ENCODE measurements around the gene ITGB8. TPM values are rescaled to one million over a fixed set of nuclear protein-coding genes. Genes with fewer than 3 reads are reported as not detected.

Gene ITGB8
- total and polyA plus RNA-seq, 2 of the 4 experiments (the other 2 are of a cell fraction), result 2.6 to 10.2 TPM

- POLR2A ChIA-PET (ENCODE audit: unreplicated experiment), result no interaction called here
- Histone ChIP-seq H3K36me3 (ENCODE audit: control insufficient read depth, insufficient read depth, low read length) (peaks cover 9% of the 10 kb centered on the region; the same call in 1 of the 2 replicates), H3K18ac (ENCODE audit: low read depth, low read length) (no peak overlapping the region), H2AK5ac (ENCODE audit: low read depth, low read length) (no peak overlapping the region), H2AFZ (replicated peaks; ENCODE audit: low read length, poor library complexity) (no peak overlapping the region), H3K14ac (replicated peaks; ENCODE audit: low read depth, low read length) (no peak overlapping the region), H2BK5ac (ENCODE audit: low read depth, low read length, poor library complexity, severe bottlenecking) (no peak overlapping the region), H4K8ac (ENCODE audit: low read depth in 2 of 2, low read length in 2 of 2) (no peak overlapping the region), H3K9me1 (ENCODE audit: insufficient read depth, low read length) (no peaks in the 10 kb centered on the region), H3K4me1 (ENCODE audit: control insufficient read depth, insufficient read depth, low read length) (no peaks in the 10 kb centered on the region; the same call in 1 of the 2 replicates), H3K4ac (ENCODE audit: low read depth, low read length) (no peak overlapping the region), H3K27ac (ENCODE audit: insufficient read depth, low read length) (no peak overlapping the region), H2BK20ac (ENCODE audit: low read depth, low read length) (no peak overlapping the region), H4K5ac (ENCODE audit: low read depth, low read length) (no peak overlapping the region), H3K79me1 (ENCODE audit: low read depth in 1 of 2, low read length in 2 of 2) (no peaks in the 10 kb centered on the region), H3K9ac (ENCODE audit: low read depth, low read length) (no peak overlapping the region), H4K91ac (ENCODE audit: insufficient read depth, low read depth, low read length) (no peak overlapping the region), H4K20me1 (ENCODE audit: insufficient read depth, low read length) (no peaks in the 10 kb centered on the region), H3K9me3 (ENCODE audit: control insufficient read depth, insufficient read depth, low read length) (no peaks in the 10 kb centered on the region), H2BK15ac (ENCODE audit: low read depth, low read length) (no peak overlapping the region), H3K27me3 (ENCODE audit: control insufficient read depth, insufficient read depth, low read length) (no peaks in the 10 kb centered on the region), H2BK120ac (ENCODE audit: low read depth, low read length) (no peak overlapping the region), H3K4me3 (ENCODE audit: insufficient read depth, low read depth, low read length) (no peak overlapping the region), H2AK9ac (replicated peaks; ENCODE audit: low read depth, low read length, poor library complexity) (no peak overlapping the region), H3K56ac (ENCODE audit: extremely low read depth, insufficient read depth, low read length) (no peak overlapping the region), H3K23ac (ENCODE audit: low read depth, low read length) (no peak overlapping the region), H3K4me2 (ENCODE audit: low read depth, low read length) (no peak overlapping the region)
- CTCF ChIA-PET, result interaction anchor here (0.7 kb wide), 1 partner anchor 11 kb away, joined by 3 read pairs; no protein-coding TSS in a partner anchor
- 0 out of 2 replicates have a peak, but pooled peaks have one; percentile 29 for ATAC-seq (ENCODE audit: low read depth)
- TF ChIP-seq RAD21 (IDR thresholded peaks at IDR 0.05; ENCODE audit: low read length), result peak; percentile 35
- TF ChIP-seq CTCF (conservative IDR thresholded peaks at IDR 0.05; ENCODE audit: low read depth, low read length), result peak; percentile 50
- peak; percentile 40; the same call in 1 of the 2 replicates for TF ChIP-seq SMC3 (IDR thresholded peaks at IDR 0.05; ENCODE audit: low read depth, low read length)
- no peak for TF ChIP-seq CEBPB (IDR thresholded peaks at IDR 0.05; ENCODE audit: low read depth, low read length)
- intact Hi-C loops (cut with micrococcal nuclease) (loop anchor here (10.0 kb wide), 1 partner anchor 418 kb away; no protein-coding TSS in a partner anchor), in situ Hi-C loops (cut with MboI; ENCODE audit: low sequenced_read_pairs) (no loop called here), dilution Hi-C loops (cut with HindIII; ENCODE audit: low sequenced_read_pairs, unreplicated experiment) (no loop called here)
- WGBS, 2 experiments (ENCODE audit: extremely low coverage in 2 of 2, insufficient read length in 1 of 2), result no CpG with 5 or more reads among the region's 4 CpGs
- DNase-seq, result peak; percentile 5
- no TSS peak for BruUV-seq (replicated peaks)
These were observed 72.1 kb downstream of the ITGB8 start for GRCh38 chr7:20402747-20403230.

All from IMR-90 (cell line).